Esophagus muscularis mucosa (tissue), 3 donors: Measurements from ENCODE around the gene DCUN1D4.

Experiments used
- CTCF ChIP-seq, 3 experiments: fragments of 200-600 bp in 2 of 3; fragments of 450-650 bp in 1 of 3; sonication (generic) in 2 of 3; IDR thresholded peaks; one replicate each; pipeline ENCODE4 v1.5.1; 2017 to 2019; ENCODE audit warnings: antibody characterized with exemption in 3 of 3, mild to moderate bottlenecking in 2 of 3, moderate library complexity in 1 of 3
- POLR2A ChIP-seq: fragments of 450-650 bp; IDR thresholded peaks from one replicate; pipeline ENCODE4 v1.6.1; 2017; ENCODE audit warnings: antibody characterized with exemption, moderate library complexity, mild to moderate bottlenecking, low read depth
- POLR2AphosphoS5 ChIP-seq, 2 donors: sonication (generic); formaldehyde crosslinking; IDR thresholded peaks; one replicate each; pipeline ENCODE4 v1.6.1; 2017; ENCODE audit warnings: antibody characterized with exemption in 2 of 2

- TF ChIP-seq CTCF (IDR thresholded peaks at IDR 0.05): no peak
- no peak for TF ChIP-seq POLR2AphosphoS5 (IDR thresholded peaks at IDR 0.05)
- no peak for TF ChIP-seq POLR2A
These were observed 6.4 kb upstream of the DCUN1D4 start for GRCh38 chr4:51836549-51836948.
